Measurements from ENCODE around the gene OLFML1. TPM values are rescaled to one million over a fixed set of nuclear protein-coding genes. Genes with fewer than 3 reads are reported as not detected.

The OLFML1 gene
- total RNA-seq, result not detected in 2 replicates

DNA sequence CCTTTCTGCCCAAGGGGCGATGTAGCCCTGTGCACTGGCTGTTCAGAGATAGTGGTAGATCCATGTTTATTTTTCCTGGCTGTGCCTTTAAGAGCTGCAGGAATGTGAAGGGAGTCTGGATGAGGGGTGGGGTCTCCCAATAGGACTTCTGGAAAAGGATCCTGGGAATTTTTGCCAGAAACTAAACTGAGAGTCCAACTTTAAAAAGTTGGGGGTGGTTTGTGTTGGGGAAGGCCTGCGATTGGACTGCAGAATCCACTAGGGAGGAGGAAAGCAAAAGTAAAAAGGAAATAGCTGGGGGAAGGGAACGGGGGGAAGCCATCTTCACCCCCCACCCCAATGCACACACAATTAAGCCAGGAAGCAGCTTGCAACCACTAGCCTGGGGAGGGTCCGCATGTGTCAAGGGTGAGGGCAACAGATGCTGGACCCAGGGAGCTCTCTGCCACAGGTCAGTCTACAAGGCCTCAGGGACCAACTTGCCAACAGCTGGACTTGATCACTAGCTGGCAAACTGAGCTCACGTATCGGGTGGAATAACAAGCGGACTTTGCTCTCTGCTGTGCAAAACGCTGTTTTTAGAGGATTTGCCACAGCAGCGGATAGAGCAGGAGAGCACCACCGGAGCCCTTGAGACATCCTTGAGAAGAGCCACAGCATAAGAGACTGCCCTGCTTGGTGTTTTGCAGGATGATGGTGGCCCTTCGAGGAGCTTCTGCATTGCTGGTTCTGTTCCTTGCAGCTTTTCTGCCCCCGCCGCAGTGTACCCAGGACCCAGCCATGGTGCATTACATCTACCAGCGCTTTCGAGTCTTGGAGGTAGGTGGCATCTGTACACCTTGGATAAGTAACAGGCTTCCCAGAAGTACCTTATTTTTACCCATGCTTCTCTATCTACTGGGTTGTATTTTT, at the start of gene OLFML1:
TSS of gene OLFML1 (plus strand) at position 321 of the 912 bp plus-strand sequence. CDS start at position 691, 370 bp downstream.

DNA sequence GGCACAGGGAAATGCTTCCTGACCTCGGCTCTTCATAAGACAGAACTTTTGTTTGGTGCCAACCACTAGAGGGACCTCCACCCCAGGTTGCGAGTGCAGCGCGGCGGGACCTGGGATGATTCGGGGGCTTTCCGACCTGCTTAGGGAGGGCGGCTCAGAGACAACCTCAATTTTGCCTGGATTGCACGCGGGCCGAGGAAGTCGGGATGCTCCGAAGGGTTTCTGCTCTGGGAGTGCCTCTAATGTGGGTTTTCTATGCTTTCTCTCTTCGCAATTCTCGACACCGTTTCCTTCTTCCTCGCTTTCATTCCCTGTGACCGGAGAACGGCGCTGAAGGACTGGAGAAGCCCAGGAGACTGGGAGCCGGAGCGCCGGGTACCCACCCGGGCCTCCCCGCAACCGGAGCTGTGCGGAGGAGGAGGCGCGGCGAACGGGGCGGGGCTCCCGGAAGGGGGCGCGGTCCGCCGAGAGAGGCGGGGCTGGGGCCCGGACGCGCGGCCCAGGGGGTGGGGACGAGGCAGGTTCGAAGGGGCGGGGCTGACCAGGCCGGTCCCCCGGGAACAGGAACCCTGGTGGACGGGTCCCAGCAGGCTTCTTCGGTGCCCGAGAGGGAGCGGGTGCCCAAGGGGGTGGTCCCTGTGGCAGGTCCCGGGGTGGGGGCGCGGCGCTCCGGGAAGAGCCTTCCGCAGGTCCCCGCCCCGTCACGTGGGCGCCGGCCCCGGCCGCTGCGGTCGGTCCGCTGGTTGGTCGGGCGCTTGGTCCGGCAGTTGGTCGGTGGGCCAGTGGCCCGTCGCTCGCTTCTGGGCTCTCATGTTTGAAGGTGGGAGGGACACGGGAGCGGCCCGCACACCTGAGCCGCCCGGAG, 28.2 kb downstream of the OLFML1 start, which contains the start of gene PPFIBP2:
TSS of gene PPFIBP2 (plus strand) at position 766 of the 865 bp plus-strand sequence. CDS start 35,477 bp downstream, outside the sequence.

Other genes with a start within 250 kb of the OLFML1 start
- gene SYT9, start 233.6 kb upstream of the OLFML1 start, total RNA-seq, result 0.07 TPM in 1 of 2 replicates, not detected in the other
- 14.1 and 19.8 TPM in 2 replicates for gene PPFIBP2, start 28.5 kb downstream of the OLFML1 start, total RNA-seq
- 15.2 and 30.1 TPM in 2 replicates for gene CYB5R2, start 188.0 kb downstream of the OLFML1 start, total RNA-seq
- gene OVCH2, start 221.0 kb downstream of the OLFML1 start, total RNA-seq, result 0.28 and 0.42 TPM in 2 replicates

Measured in airway epithelial cell (primary cell).